ENCODE data around the gene KPNA5. TPM values are rescaled to one million over a fixed set of nuclear protein-coding genes. Genes with fewer than 3 reads are reported as not detected.

Gene KPNA5
- total and polyA plus RNA-seq, 2 of the 8 experiments (the other 6 are each of a cell fraction or from before 2014, with no cell fraction given) = 2.0 to 9.7 TPM

- H4K20me1 ChIP-seq (replicated peaks in 1 of 2; ENCODE audit: control insufficient read depth in 1 of 2, insufficient read depth in 2 of 2, low read length in 2 of 2) = no peaks in the 10 kb centered on the region
- no peak overlapping the region for H2BK5ac ChIP-seq (ENCODE audit: low read depth, low read length)
- H3K23ac ChIP-seq (ENCODE audit: insufficient read length) = no peak overlapping the region
- H2BK120ac ChIP-seq (replicated peaks; ENCODE audit: low read depth, low read length) = no peak overlapping the region
- no peak overlapping the region for H3K27ac ChIP-seq (ENCODE audit: low read depth, low read length)
- H3K36me3 ChIP-seq (ENCODE audit: control insufficient read depth in 2 of 4, insufficient read depth in 4 of 4, low read length in 3 of 4) = peaks cover 0 to 40% (median 12%) of the 10 kb centered on the region in 4 experiments; a peak in 7 of 8 replicates
- DNase-seq (ENCODE audit: low read depth in 1 of 2, low spot score in 2 of 2) = no peak
- no peak overlapping the region for H3K9ac ChIP-seq (replicated peaks in 1 of 4; ENCODE audit: extremely low read depth in 1 of 4, low read depth in 3 of 4, low read length in 3 of 4)
- no peak overlapping the region for H3K4me3 ChIP-seq (ENCODE audit: extremely low read depth in 1 of 4, insufficient read depth in 2 of 4, low read depth in 3 of 4, low read length in 4 of 4)
- no peak overlapping the region for H2AK5ac ChIP-seq (ENCODE audit: low read depth, low read length)
- no peak overlapping the region for H2BK12ac ChIP-seq (ENCODE audit: low read depth, low read length)
- H3K9me3 ChIP-seq (ENCODE audit: insufficient read depth in 2 of 2, low read depth in 1 of 2, low read length in 1 of 2) = 0 out of 4 replicates have a peak, but pooled peaks cover 0 to 2% of the 10 kb centered on the region in 2 experiments
- H3K14ac ChIP-seq (ENCODE audit: insufficient read length) = no peak overlapping the region
- POLR2A ChIA-PET (ENCODE audit: partially characterized antibody) = no interaction called here
- H3K4ac ChIP-seq (replicated peaks; ENCODE audit: insufficient read length, low read depth, low read length) = no peak overlapping the region
- H2BK20ac ChIP-seq (ENCODE audit: low read length) = no peak overlapping the region
- H2AFZ ChIP-seq (ENCODE audit: low read length) = no peak overlapping the region
- no peaks in the 10 kb centered on the region for H3K27me3 ChIP-seq (replicated peaks in 1 of 4; ENCODE audit: control insufficient read depth in 3 of 4, extremely low read depth in 1 of 4, insufficient read depth in 3 of 4, low read length in 3 of 4)
- no peak overlapping the region for H3K18ac ChIP-seq (ENCODE audit: extremely low read depth, low read length)
- H3K56ac ChIP-seq (replicated peaks; ENCODE audit: insufficient read length, low read depth, low read length) = no peak overlapping the region
- H3K4me2 ChIP-seq (ENCODE audit: insufficient read depth in 1 of 2, low read depth in 2 of 2, low read length in 2 of 2) = no peak overlapping the region
- TF ChIP-seq EGR1 (IDR thresholded peaks at IDR 0.05; ENCODE audit: borderline replicate concordance, low read depth, low read length) (no peak), CEBPB (IDR thresholded peaks at IDR 0.05; ENCODE audit: low read depth, low read length) (peak; percentile 40; the same call in 1 of the 2 replicates)
- no peaks in the 10 kb centered on the region for H3K4me1 ChIP-seq (replicated peaks in 1 of 4; ENCODE audit: control insufficient read depth in 3 of 4, insufficient read depth in 4 of 4, low read length in 3 of 4)
- CTCF ChIA-PET (ENCODE audit: partially characterized antibody) = interaction anchor here (1.2 kb wide), 1 partner anchor 84 kb away, joined by 5 read pairs; no protein-coding TSS in a partner anchor
- H4K91ac ChIP-seq (replicated peaks; ENCODE audit: insufficient read length, low read length) = no peak overlapping the region
- WGBS, 2 experiments (ENCODE audit: extremely low coverage in 1 of 2, insufficient coverage in 1 of 2, insufficient read length in 1 of 2, insufficient replicate concordance in 2 of 2, low coverage in 1 of 2, low lambda C conversion rate in 2 of 2, missing lambda C conversion rate in 1 of 2) = 100% methylated on average over 2 of the region's 2 CpGs; no CpG with 5 or more reads in 1 of the 2 experiments
- H3K23me2 ChIP-seq (ENCODE audit: low read depth, low read length) = no peaks in the 10 kb centered on the region
- no peaks in the 10 kb centered on the region for H3K79me2 ChIP-seq (ENCODE audit: control insufficient read depth in 1 of 2, insufficient read depth in 2 of 2, low read length in 2 of 2)
- no peak overlapping the region for H4K8ac ChIP-seq (ENCODE audit: extremely low read depth, insufficient read depth, low read length)
- no peaks in the 10 kb centered on the region for H3K79me1 ChIP-seq (ENCODE audit: low read depth, low read length)
- no peak overlapping the region for H2BK15ac ChIP-seq (ENCODE audit: low read length)
- no peak overlapping the region for H4K5ac ChIP-seq (ENCODE audit: insufficient read length, low read depth, low read length)
- FAIRE-seq = no peak
These were observed 33.8 kb downstream of the KPNA5 start for GRCh38 chr6:116714761-116715160.
